ENCODE results near the gene GPX4.

DNA sequence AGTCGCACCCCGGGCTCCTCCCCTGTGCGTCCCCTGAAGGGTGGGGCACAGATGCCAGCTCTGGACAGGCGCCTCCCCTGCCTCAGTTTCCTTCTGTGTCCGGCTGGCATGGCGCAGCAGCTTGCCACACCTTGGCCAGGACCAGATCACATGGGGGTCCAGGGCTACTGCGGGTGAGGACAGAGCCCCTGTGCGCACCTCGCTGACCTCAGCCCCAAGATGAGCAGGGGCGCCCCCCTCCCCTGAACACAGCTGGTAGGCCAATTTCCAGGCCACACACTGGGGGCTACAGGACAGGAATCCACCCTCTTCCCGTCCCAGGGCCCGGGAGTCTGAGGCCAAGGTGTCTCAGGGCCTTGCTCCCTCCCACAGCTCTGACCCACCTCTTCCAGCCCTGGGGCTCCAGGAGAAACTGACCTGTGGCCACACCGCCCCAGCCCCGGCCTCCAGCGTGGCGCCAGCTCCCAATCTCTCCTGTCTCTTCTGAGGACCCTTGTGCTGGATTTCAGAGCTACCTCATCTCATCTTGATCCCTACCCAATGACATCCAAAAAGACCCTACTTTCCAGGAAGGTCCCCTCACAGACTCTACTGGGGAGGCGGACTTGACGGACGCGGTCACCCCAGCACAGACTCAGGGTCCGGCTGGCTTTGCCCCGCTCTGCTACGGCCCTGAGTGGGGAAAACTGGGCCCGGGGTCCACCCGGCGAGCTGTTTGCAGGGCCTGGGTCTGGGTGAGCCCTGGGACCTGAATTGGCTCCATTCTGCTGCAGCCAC is 42.0 kb downstream of the GPX4 start:
- TF ChIP-seq, protein P1, sequence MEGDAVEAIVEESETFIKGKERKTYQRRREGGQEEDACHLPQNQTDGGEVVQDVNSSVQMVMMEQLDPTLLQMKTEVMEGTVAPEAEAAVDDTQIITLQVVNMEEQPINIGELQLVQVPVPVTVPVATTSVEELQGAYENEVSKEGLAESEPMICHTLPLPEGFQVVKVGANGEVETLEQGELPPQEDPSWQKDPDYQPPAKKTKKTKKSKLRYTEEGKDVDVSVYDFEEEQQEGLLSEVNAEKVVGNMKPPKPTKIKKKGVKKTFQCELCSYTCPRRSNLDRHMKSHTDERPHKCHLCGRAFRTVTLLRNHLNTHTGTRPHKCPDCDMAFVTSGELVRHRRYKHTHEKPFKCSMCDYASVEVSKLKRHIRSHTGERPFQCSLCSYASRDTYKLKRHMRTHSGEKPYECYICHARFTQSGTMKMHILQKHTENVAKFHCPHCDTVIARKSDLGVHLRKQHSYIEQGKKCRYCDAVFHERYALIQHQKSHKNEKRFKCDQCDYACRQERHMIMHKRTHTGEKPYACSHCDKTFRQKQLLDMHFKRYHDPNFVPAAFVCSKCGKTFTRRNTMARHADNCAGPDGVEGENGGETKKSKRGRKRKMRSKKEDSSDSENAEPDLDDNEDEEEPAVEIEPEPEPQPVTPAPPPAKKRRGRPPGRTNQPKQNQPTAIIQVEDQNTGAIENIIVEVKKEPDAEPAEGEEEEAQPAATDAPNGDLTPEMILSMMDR (conservative IDR thresholded peaks at IDR 0.05; ENCODE audit: low read length), result no peak
- no peak for TF ChIP-seq EZH2phosphoT487 (IDR thresholded peaks at IDR 0.05; ENCODE audit: borderline replicate concordance)
